ENCODE results near the gene NDUFAF8.

DNA sequence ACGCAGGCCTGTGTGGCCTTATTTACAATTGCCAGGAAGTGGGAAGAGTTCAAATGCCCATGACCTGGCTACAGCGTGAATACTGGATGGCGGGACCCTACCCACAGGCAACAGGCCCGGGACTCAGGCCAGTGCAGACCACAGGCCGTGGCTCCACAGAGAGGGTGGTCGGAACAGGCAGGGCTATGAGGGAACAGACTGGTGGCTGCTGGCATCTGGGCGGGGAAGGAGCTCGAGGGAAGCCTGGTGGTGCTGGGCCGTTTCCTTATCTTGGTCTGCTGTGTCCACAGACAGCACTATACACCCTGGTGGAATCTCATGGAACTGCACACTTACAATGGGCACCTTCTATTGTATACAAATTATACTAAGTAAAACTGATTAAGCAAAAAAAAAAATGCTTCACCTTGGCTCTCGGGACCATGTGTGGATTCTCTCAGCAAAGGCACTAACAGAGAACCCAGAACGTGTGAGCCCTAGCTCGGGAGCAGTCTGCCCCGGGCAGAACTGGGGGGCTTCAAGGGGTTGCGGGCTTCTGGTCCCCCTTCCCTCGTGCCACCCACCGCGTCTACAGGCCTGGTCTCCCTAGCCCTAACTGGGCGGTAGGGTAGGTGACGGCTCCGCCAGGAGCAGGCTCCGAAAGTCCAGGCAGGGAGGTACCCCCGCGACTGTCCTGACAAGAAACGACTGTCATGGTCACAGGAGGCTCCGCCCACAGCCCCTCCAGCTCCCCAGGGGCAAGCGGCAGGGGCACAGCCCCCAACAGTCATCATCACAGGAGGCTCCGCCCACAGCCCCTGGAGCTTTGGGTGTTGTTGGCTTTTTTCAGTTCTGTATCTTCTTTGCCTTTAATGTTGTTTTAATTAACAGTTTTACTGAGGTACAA is 38.2 kb upstream of the NDUFAF8 start:
- TF ChIP-seq ZNF565 (CRISPR knock-in tag; conservative IDR thresholded peaks at IDR 0.05; ENCODE audit: low read depth): no peak
- TF ChIP-seq GLIS3 (CRISPR knock-in tag; IDR thresholded peaks at IDR 0.05): no peak
- TF ChIP-seq RARB (CRISPR knock-in tag; IDR thresholded peaks at IDR 0.05): no peak
- no peak for TF ChIP-seq OSR1 (CRISPR knock-in tag; IDR thresholded peaks at IDR 0.05)
- no peak for TF ChIP-seq ESRRG (CRISPR knock-in tag; IDR thresholded peaks at IDR 0.05)
- no peak for TF ChIP-seq ZFP30 (CRISPR knock-in tag; IDR thresholded peaks at IDR 0.05)
- TF ChIP-seq ARNTL (CRISPR knock-in tag; IDR thresholded peaks at IDR 0.05; ENCODE audit: borderline replicate concordance, low read depth): no peak

All from SK-N-SH treated with all-trans-retinoic acid at 6 μM for 48 hours (cell line).